IgD-negative memory B cell (primary cell): Measurements from ENCODE around the gene MED27. TPM values are rescaled to one million over a fixed set of nuclear protein-coding genes. Genes with fewer than 3 reads are reported as not detected.

Experiments used
- H3K27ac Mint-ChIP-seq, 3 donors: one replicate each; pipeline ENCODE4 v1.8.0; 2020 to 2022; ENCODE audit warnings: mild to moderate bottlenecking in 3 of 3, mixed read lengths in 3 of 3, moderate library complexity in 1 of 3
- H3K27me3 Mint-ChIP-seq: one replicate; pipeline ENCODE4 v1.8.0; 2021; ENCODE audit warnings: mixed read lengths
- H3K36me3 Mint-ChIP-seq: one replicate; pipeline ENCODE4 v1.8.0; 2020; ENCODE audit warnings: mild to moderate bottlenecking, mixed read lengths
- H3K4me1 Mint-ChIP-seq, 3 donors: one replicate each; pipeline ENCODE4 v1.8.0; 2020 to 2022; ENCODE audit warnings: mixed read lengths in 3 of 3, mild to moderate bottlenecking in 1 of 3
- H3K4me3 Mint-ChIP-seq, 4 donors: one replicate each; pipeline ENCODE4 v1.8.0; 2020 to 2022; ENCODE audit warnings: mild to moderate bottlenecking in 4 of 4, mixed read lengths in 4 of 4, moderate library complexity in 3 of 4
- H3K9me3 Mint-ChIP-seq, 3 donors: one replicate each; pipeline ENCODE4 v1.8.0; 2020 to 2021; ENCODE audit warnings: mixed read lengths in 3 of 3, mild to moderate bottlenecking in 1 of 3
- polyA plus RNA-seq: library from polyadenylated mRNA; unstranded; fragments of 300-500 nt; fragmentation: Illumina TruSeq; gene quantifications from one replicate; pipeline ENCODE4 v1.2.3, GENCODE V29; 2021

Gene MED27
- polyA plus RNA-seq, 1 donor from 2014 or later: 33.7 TPM

- no peak overlapping the region for H3K4me3 Mint-ChIP-seq
- H3K9me3 Mint-ChIP-seq: peaks cover 0 to 2% (median 0%) of the 10 kb centered on the region in 3 donors
- H3K27ac Mint-ChIP-seq: no peak overlapping the region
- H3K36me3 Mint-ChIP-seq: peaks cover 1% of the 10 kb centered on the region
- H3K4me1 Mint-ChIP-seq: no peaks in the 10 kb centered on the region
- H3K27me3 Mint-ChIP-seq: peaks cover 32% of the 10 kb centered on the region
These were observed 14.7 kb upstream of the MED27 start for GRCh38 chr9:132094314-132094791.

- Mint-ChIP-seq H3K36me3 (no peaks in the 10 kb centered on the region), H3K9me3 (no peaks in the 10 kb centered on the region), H3K27ac (no peak overlapping the region), H3K27me3 (peaks cover 13% of the 10 kb centered on the region), H3K4me3 (no peak overlapping the region), H3K4me1 (no peaks in the 10 kb centered on the region)
These were observed 11.1 kb upstream of the MED27 start for GRCh38 chr9:132090771-132091170.

GRCh38 chr9:132087438-132088030 is 7.9 kb upstream of the MED27 start:
- no peak overlapping the region for H3K4me3 Mint-ChIP-seq
- no peaks in the 10 kb centered on the region for H3K36me3 Mint-ChIP-seq
- H3K4me1 Mint-ChIP-seq: no peaks in the 10 kb centered on the region
- H3K27me3 Mint-ChIP-seq: peaks cover 8% of the 10 kb centered on the region
- H3K27ac Mint-ChIP-seq: no peak overlapping the region
- H3K9me3 Mint-ChIP-seq: no peaks in the 10 kb centered on the region

DNA sequence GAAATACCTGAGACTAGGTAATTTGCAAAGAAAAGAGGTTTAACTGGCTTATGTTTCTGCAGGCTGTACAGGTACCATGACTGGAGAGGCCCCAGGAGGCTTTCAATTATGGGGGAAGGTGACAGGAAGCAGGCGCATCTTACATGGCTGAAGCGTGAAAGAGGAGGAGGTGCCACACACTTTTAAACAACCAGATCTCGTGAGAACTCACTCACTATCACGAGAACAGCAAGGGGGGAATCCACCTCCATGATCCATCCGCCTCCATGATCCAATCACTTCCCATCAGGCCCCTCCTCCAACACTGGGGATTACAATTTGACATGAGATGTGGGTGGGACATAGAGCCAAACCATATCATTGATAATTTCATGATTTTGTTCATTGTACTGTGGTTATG is 2.5 kb upstream of the MED27 start:
- Mint-ChIP-seq H3K9me3 (no peaks in the 10 kb centered on the region), H3K36me3 (peaks cover 1% of the 10 kb centered on the region), H3K4me1 (peaks cover 16 to 22% (median 19%) of the 10 kb centered on the region in 3 donors), H3K4me3 (peak overlapping the region in 1 of 4 donors; percentile 8), H3K27me3 (peaks cover 5% of the 10 kb centered on the region), H3K27ac (no peak overlapping the region)

- Mint-ChIP-seq H3K27ac (peak overlapping the region; percentile 43 to 96 (median 62)), H3K27me3 (peaks cover 3% of the 10 kb centered on the region), H3K4me1 (peaks cover 21 to 25% (median 21%) of the 10 kb centered on the region in 3 donors)
These were observed 839 bp downstream of the MED27 start for GRCh38 chr9:132078699-132079356.

DNA sequence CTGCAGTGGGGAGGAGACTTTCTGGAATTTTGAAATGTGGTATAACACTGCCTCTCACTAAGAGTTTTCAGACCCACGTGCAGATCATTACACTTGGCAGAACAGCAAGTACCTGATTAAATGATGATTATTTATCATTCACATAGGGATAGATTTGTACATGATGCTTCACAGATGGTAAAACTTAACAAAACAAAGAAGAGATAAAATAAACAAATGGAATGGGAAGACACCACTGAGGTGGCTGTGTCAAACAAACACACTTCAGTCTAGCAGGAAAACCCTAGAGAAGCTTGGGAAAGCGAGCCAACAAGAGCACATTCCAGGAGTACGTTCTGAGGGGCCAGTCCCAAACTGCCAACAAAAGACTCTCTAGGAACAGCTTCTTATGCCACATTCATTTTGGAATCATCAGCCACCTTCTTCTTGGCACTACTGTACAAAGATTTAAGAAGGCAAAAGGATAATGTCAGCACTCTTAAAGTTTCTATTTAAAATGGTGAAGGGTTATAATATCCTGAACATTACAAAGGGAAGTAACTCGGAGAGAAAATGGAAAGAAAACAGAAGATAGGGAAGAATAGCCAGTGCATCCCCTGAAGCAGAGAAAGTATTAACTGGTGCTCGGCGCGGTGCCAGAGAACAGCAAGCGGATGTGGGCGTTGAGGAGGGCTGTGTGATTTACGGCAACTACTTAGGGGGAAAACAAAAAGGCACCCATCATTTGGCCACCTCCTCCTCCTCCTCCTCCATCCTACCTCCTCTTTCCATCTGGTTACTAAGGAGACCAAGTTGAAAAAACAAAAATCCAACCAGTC is 1.6 kb downstream of the MED27 start:
- Mint-ChIP-seq H3K36me3 (peaks cover 1% of the 10 kb centered on the region), H3K4me3 (peak overlapping the region; percentile 79 to 99 (median 88)), H3K27ac (peak overlapping the region; percentile 42 to 59 (median 46)), H3K4me1 (peaks cover 22 to 30% (median 28%) of the 10 kb centered on the region in 3 donors), H3K27me3 (no peaks in the 10 kb centered on the region), H3K9me3 (no peaks in the 10 kb centered on the region)

More at GRCh38 chr9:132078699-132079356, 839 bp downstream of the MED27 start:
- H3K36me3 Mint-ChIP-seq: peaks cover 1% of the 10 kb centered on the region
- H3K4me3 Mint-ChIP-seq: peak overlapping the region; percentile 85 to 99 (median 94)
- H3K9me3 Mint-ChIP-seq: no peaks in the 10 kb centered on the region

- peaks cover 1% of the 10 kb centered on the region for H3K36me3 Mint-ChIP-seq
- H3K4me1 Mint-ChIP-seq: peaks cover 28 to 36% (median 31%) of the 10 kb centered on the region in 3 donors
These were observed 3.8 kb downstream of the MED27 start for GRCh38 chr9:132075853-132076252.

GRCh38 chr9:132074736-132075135 is 4.9 kb downstream of the MED27 start:
- H3K4me1 Mint-ChIP-seq: peaks cover 24 to 30% (median 28%) of the 10 kb centered on the region in 3 donors
- no peak overlapping the region for H3K27ac Mint-ChIP-seq
- peaks cover 1% of the 10 kb centered on the region for H3K36me3 Mint-ChIP-seq
- no peak overlapping the region for H3K4me3 Mint-ChIP-seq
- no peaks in the 10 kb centered on the region for H3K9me3 Mint-ChIP-seq
- no peaks in the 10 kb centered on the region for H3K27me3 Mint-ChIP-seq

More at GRCh38 chr9:132075853-132076252, 3.8 kb downstream of the MED27 start:
- Mint-ChIP-seq H3K27me3 (no peaks in the 10 kb centered on the region), H3K4me3 (peak overlapping the region in 1 of 4 donors; percentile 27), H3K27ac (peak overlapping the region in 1 of 3 donors; percentile 45), H3K9me3 (no peaks in the 10 kb centered on the region)

DNA sequence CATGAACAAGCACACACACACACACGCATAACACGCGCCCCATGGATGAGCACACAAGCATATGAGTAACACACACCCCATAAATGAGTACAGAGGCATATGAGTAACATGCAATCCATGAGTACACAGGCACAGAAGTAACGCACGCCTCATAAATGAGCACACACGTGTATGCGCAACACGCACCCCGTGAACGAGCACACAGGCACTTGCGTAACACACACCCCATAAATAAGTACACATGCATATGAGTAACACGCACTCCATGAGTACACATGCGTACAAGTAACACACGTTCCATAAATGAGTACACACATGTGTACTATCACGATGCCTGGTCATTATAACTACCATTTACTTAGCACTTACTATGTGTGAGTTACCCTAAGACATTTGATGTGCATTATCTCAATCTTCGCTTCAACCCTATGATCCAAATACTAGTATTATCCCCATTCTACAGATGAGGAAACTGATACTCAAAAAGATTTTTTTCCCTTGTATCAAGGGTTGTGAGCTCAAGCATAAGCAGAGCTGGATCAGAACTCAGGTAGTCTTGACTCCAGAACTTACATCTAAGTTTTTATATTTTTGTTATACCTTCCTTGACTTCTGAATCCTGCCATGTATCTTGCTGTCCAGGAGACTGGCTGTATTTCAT is 7.7 kb downstream of the MED27 start:
- Mint-ChIP-seq H3K27ac (peak overlapping the region in 1 of 3 donors; percentile 14), H3K4me1 (peaks cover 9 to 16% (median 15%) of the 10 kb centered on the region in 3 donors), H3K36me3 (no peaks in the 10 kb centered on the region), H3K27me3 (no peaks in the 10 kb centered on the region), H3K4me3 (peak overlapping the region in 1 of 4 donors; percentile 58), H3K9me3 (no peaks in the 10 kb centered on the region)

DNA sequence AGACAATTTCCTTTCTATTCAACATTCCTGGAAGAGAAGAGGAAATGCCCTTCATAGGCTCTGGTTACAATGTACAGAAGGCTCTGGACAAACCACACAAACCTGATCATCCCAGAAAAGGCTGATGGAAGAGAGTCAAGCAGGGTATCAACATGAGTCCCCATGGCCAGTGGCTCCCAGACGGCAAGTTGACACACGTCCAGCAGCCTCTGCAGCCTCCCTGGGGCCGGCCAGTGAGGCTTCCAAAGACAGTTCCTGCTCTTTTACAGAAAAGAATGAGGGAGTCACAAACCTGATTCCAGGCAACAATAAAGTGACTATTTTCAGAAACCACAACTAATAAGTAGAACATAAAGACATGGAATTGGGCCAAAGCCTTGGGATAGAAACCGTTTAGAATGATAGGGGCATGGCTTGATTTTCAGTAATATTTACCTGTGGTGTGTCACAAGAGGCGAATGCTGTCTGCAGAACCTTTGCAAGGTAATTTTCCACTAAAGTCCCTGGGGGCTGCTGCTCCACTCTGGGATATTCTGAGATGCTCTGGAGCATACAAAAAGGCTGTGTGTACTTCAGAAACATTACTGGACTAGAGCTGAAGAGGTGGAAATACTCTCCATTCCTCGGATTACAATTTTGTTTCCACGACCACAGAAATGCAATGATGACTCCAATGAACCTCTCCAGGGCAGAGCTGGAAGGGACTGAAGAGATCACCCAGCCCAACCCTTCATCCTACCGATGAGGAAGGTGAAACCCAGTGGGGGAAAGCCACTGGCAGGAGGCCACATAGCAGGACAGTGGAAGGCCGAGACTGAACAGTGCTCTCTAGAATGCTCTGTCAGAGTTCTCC is 10.4 kb downstream of the MED27 start:
- H3K36me3 Mint-ChIP-seq: no peaks in the 10 kb centered on the region
- no peaks in the 10 kb centered on the region for H3K27me3 Mint-ChIP-seq
- no peaks in the 10 kb centered on the region for H3K9me3 Mint-ChIP-seq
- no peak overlapping the region for H3K4me3 Mint-ChIP-seq
- H3K4me1 Mint-ChIP-seq: peaks cover 12 to 17% (median 13%) of the 10 kb centered on the region in 3 donors
- H3K27ac Mint-ChIP-seq: no peak overlapping the region

- Mint-ChIP-seq H3K4me3 (no peak overlapping the region), H3K9me3 (no peaks in the 10 kb centered on the region), H3K36me3 (no peaks in the 10 kb centered on the region), H3K27me3 (no peaks in the 10 kb centered on the region), H3K4me1 (peaks cover 8 to 15% (median 9%) of the 10 kb centered on the region in 3 donors), H3K27ac (peak overlapping the region in 1 of 3 donors; percentile 26)
These were observed 11.1 kb downstream of the MED27 start for GRCh38 chr9:132068605-132069004.

DNA sequence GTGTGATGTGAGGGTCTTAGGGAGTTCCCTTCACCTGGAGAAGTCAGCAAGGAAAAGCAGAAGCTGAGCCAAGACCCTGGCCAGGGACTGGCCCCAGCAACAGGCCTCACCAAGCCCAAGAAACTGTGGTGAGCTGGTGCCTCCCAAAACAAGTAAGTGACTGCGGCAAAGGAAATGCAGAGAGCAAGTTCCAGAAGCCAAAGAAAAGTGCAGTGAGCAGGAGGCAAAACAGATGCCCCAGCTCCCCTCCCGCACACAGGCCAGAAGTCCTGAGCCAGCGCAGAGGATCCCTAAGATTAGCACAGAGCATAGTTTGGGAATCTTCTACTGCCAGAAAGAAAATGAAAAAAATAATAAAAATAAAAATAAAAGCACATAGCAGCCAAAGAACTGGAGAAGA is 13.2 kb downstream of the MED27 start:
- H3K4me1 Mint-ChIP-seq: peaks cover 4 to 9% (median 6%) of the 10 kb centered on the region in 3 donors
- H3K27me3 Mint-ChIP-seq: no peaks in the 10 kb centered on the region
- H3K4me3 Mint-ChIP-seq: no peak overlapping the region
- no peak overlapping the region for H3K27ac Mint-ChIP-seq
- H3K36me3 Mint-ChIP-seq: no peaks in the 10 kb centered on the region
- no peaks in the 10 kb centered on the region for H3K9me3 Mint-ChIP-seq

GRCh38 chr9:132066057-132066456 is 13.6 kb downstream of the MED27 start:
- Mint-ChIP-seq H3K36me3 (no peaks in the 10 kb centered on the region), H3K9me3 (no peaks in the 10 kb centered on the region), H3K27ac (no peak overlapping the region), H3K4me1 (peaks cover under 1 to 9% (median 6%) of the 10 kb centered on the region in 3 donors), H3K27me3 (no peaks in the 10 kb centered on the region), H3K4me3 (no peak overlapping the region)

- H3K36me3 Mint-ChIP-seq: peaks cover 6% of the 10 kb centered on the region
These were observed 16.4 kb downstream of the MED27 start for GRCh38 chr9:132063281-132063680.

More at GRCh38 chr9:132063281-132063680, 16.4 kb downstream of the MED27 start:
- H3K4me3 Mint-ChIP-seq: no peak overlapping the region
- no peaks in the 10 kb centered on the region for H3K27me3 Mint-ChIP-seq
- H3K27ac Mint-ChIP-seq: no peak overlapping the region
- H3K4me1 Mint-ChIP-seq: peaks cover 0 to 9% (median 5%) of the 10 kb centered on the region in 3 donors
- H3K9me3 Mint-ChIP-seq: peaks cover 0 to 14% (median 4%) of the 10 kb centered on the region in 3 donors
